AG09319 (cell line): ENCODE data around the gene RENBP.

Experiments used
- DNase-seq: peaks from one replicate; pipeline ENCODE4 v3.0.0-alpha.2; 2010; ENCODE audit warnings: low read depth; ENCODE audit errors: extremely low read depth
- TF ChIP-seq, protein P1 (sequence below): IDR thresholded peaks from 2 replicates; pipeline ENCODE4 v1.5.1; 2011; ENCODE audit warnings: low read depth, mild to moderate bottlenecking, inconsistent platforms, low read length, moderate library complexity

Gene RENBP

DNA sequence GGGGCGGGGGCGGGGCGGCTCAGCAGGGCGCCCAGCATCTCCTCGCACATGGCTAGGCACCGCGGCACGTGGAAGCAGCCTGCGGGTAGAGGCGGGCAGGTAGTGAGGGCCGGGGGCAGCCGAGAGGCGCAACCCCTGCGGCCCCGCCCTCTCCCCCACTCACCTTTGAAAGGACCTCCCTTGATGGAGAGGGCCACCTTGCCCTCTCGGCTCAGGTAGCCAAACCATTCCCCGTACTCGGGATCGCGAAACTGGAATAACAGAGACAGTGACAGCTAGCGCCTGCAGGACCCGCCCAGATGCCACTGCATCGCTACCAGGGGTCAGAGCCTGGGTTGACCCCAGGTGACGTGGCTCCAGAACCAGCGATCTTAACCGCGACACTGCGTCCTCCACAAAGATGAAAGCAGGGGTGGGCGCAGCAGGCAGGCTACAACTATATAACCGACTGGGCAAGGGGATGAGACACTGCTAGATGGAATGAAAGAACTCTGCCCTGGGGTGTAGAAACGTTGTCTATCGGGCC is 9.1 kb downstream of the RENBP start:
- DNase-seq = no peak
- TF ChIP-seq, protein P1, sequence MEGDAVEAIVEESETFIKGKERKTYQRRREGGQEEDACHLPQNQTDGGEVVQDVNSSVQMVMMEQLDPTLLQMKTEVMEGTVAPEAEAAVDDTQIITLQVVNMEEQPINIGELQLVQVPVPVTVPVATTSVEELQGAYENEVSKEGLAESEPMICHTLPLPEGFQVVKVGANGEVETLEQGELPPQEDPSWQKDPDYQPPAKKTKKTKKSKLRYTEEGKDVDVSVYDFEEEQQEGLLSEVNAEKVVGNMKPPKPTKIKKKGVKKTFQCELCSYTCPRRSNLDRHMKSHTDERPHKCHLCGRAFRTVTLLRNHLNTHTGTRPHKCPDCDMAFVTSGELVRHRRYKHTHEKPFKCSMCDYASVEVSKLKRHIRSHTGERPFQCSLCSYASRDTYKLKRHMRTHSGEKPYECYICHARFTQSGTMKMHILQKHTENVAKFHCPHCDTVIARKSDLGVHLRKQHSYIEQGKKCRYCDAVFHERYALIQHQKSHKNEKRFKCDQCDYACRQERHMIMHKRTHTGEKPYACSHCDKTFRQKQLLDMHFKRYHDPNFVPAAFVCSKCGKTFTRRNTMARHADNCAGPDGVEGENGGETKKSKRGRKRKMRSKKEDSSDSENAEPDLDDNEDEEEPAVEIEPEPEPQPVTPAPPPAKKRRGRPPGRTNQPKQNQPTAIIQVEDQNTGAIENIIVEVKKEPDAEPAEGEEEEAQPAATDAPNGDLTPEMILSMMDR = no peak

DNA sequence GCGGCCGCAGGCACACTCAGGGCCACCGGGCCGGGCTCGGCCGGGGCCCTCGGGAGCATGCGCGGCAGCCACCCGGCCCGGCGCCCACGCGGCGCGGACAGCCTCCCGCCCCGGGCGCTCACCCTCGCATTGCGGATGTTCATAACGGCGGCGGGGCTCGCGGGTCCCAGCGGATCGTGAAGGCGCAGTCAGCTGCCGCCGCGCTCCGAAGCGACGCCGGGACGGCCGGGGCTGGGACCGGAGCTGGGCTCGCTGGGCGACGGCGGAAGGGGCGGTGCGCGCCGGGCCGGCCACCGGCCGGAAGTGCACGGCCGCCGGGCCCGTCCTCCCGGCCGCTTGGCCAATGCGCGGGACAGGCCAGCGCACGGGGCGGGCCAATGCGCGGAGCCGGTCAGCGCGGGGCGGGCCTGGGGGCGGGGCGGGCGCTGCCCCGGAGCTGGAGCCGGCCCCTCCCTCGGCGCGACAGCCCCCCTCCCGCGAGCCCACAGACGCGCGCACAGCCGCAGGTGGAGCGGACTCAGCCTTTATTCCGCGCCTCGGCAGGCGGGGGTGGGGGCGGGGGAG is 9.6 kb downstream of the RENBP start, which contains the start of gene NAA10:
TSS of gene NAA10 (minus strand) at position 276 of the 564 bp plus-strand sequence. CDS start at position 143, 133 bp downstream.
- TF ChIP-seq, protein P1 = no peak
- DNase-seq = peak; percentile 31

DNA sequence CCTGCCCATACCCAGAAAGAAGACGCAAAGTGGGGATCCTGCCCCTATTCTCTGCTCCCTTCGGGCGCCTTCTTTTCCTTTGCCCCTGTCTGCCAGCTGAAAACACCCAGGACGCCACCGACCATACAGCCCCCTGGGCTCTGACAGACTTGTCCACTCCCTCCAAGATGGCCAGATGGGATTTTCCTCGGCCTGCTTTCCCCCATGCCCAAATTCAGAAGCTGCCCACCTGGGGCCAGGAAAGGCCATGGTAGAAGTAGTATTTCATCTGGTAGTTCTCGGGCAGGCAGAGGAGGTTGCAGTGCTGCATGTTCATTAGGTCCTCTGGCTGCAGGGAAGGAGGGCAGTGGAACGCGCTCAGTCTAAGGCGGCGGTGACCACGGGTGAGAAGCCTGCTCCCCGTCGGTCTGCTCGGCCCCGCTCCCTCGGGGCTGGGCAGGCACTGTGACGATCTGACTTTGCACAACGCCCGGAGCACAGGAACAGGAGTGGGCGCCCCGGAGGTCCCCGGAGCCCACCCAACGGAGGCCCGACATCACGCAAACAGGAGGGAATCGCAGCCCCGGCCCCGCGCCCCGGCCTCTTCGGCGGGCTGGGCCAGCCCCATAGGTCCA is 10.2 kb downstream of the RENBP start:
- DNase-seq = no peak
- TF ChIP-seq, protein P1 = no peak

DNA sequence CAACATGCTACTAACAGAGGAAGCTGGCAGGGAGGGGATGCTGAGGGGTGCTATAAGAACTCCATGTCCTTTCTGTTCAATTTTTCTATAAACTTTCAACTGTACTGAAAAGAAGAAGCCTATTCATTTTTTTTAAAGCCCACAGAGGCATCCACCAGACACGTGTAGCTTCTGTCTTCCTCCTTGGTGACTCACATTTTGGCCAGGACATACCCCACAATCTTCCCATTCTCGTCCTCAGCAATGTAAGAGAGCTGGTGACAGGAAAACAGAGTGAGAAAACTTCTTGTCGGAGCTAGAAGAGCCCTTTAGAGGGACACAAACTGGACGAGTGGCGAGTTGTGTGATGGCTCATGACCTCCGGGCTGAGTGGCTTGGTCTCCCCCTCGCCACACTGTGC is 10.7 kb downstream of the RENBP start:
- TF ChIP-seq, protein P1 = no peak
- DNase-seq = no peak

DNA sequence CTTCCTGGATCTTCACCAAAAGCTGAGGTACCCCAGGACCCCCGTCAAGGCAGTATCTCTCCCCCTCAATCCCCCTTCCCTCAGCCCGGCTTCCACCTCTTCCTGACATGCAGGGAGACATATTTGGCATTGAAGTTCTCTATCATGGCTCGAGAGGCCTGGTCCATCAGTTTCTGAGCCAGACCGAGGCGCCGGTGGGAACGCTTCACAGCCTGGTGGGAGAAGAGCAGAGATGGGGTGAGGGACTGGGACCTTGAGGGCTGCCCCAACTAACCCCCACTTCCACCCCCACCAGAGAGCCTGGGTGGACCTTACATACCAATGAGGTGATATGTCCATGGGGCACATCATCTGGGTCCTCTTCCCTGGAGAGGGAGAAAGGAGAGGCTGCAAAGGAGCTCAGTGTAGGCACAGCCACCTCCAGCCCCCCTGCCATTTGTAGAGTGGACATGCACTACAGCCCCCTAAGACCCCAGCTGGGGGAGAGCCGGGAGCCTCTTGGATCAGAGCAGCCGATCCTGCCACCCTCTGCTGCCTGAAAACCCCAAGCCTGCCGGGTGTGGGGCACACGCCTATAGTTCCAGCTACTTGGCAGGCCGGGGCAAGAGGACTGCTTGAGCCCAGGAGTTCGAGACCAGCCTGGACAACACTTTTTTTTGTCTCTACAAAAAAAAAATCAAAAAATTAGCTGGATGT is 12.1 kb downstream of the RENBP start:
- DNase-seq = no peak
- TF ChIP-seq, protein P1 = no peak

DNA sequence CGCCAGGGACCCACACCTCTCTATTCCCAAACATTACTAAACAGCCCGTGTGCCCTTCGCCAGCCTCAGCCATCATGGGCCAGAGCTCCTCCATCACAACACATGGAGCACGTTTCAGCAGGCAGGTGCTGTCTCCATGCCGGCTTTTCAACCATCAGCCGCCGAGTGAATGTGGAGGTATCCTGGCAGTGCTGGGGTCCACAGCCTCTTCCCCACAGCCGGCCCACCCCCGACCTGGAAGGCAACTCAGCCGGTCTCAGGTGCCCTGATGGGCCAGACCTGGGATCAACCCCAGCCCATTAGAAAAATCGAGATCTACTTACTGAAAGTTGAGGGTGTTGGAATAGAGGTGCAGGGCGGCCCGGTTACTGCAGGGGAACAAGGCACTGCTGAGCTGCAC is 12.7 kb downstream of the RENBP start:
- DNase-seq = no peak
- TF ChIP-seq, protein P1 = no peak

DNA sequence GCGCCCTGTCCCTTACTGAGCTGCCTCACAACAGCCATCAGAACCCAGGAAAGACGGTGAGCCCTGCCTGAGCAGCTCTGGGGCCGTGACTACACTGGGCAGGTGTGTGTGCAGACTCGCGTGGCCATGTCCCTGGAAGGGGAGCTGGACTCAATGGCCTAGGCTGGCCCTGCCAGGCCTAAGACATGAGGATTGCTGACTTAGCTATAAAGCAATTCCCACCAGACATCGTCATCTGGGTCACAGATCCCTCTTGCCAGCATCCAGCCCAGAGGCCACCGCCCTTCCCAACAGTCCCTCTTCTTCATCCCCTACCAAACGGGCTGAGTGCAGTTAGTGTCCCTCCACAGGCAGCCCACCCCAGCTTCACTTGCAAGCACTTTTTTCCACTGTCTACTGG is 13.3 kb downstream of the RENBP start:
- TF ChIP-seq, protein P1 = no peak
- DNase-seq = no peak
